ENCODE data around the gene OSBPL6. TPM values are rescaled to one million over a fixed set of nuclear protein-coding genes. Genes with fewer than 3 reads are reported as not detected.
"Not testable (repeated sequence)": the region's sequence is repeated elsewhere in the genome, so short reads cannot be mapped to it uniquely, and the experiment has no call there.

OSBPL6 gene
- total and polyA plus RNA-seq, 10 donors = 0.13 to 2.2 (median 1.4) TPM

DNA sequence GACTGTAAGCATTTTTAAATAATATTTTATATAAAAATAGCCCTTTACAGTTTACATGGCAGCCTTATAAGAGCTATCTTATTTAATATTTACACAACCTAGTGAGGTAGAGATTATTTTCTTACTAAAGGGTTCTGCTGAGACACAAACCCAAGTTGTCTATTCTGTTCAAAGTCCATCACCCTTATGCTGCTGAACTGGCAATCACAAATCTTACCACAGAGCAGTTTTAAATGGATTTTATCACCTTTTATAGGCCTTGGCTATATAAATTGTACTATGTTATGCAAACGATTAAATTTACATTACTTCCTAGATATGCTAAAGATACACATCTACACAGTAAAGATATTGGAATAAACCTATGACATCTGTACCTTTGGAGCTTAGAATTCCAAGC, 41.3 kb upstream of the OSBPL6 start:
- WGBS, 5 donors = 0 to 91% (median 48%) methylated on average over 1 of the region's 1 CpG

GRCh38 chr2:178153878-178154277, 40.4 kb upstream of the OSBPL6 start:
- not testable (repeated sequence) for H3K4me1 ChIP-seq
- 60 to 87% (median 76%) methylated on average over 1 of the region's 1 CpG for WGBS, 5 donors

More for the DNA sequence above, 41.3 kb upstream of the OSBPL6 start:
- TF ChIP-seq CTCF (IDR thresholded peaks at IDR 0.05 in 8 of 11, conservative IDR thresholded peaks at IDR 0.05 in 3 of 11) (no peak), POLR2AphosphoS5 (IDR thresholded peaks at IDR 0.05) (no peak), POLR2A (IDR thresholded peaks at IDR 0.05) (no peak)
- H3K27ac ChIP-seq = no peak overlapping the region
- peaks cover 0 to 17% (median 4%) of the 10 kb centered on the region in 8 donors for H3K9me3 ChIP-seq
- H3K4me3 ChIP-seq = no peak overlapping the region
- intact Hi-C loops (cut with DNase I; ENCODE audit: low total_unique reads) = no loop called here
- DNase-seq = no peak
- no peaks in the 10 kb centered on the region for H3K36me3 ChIP-seq
- peaks cover 0 to 17% (median 0%) of the 10 kb centered on the region in 7 donors for H3K27me3 ChIP-seq (replicated peaks in 1 of 7)
- H3K4me1 ChIP-seq = no peaks in the 10 kb centered on the region

GRCh38 chr2:178155524-178155923, 38.8 kb upstream of the OSBPL6 start:
- peaks cover 0 to 17% (median 4%) of the 10 kb centered on the region in 8 donors for H3K9me3 ChIP-seq
- H3K36me3 ChIP-seq = no peaks in the 10 kb centered on the region
- no peak for TF ChIP-seq CTCF (IDR thresholded peaks at IDR 0.05 in 8 of 11, conservative IDR thresholded peaks at IDR 0.05 in 3 of 11)
- TF ChIP-seq POLR2A (IDR thresholded peaks at IDR 0.05) = no peak
- TF ChIP-seq POLR2AphosphoS5 (IDR thresholded peaks at IDR 0.05) = no peak
- no peak for DNase-seq
- intact Hi-C loops (cut with DNase I; ENCODE audit: low total_unique reads) = no loop called here
- WGBS, 5 donors = 84 to 96% (median 90%) methylated on average over 1 of the region's 1 CpG
- no peaks in the 10 kb centered on the region for H3K4me1 ChIP-seq
- H3K27me3 ChIP-seq (replicated peaks in 1 of 7) = no peaks in the 10 kb centered on the region
- H3K27ac ChIP-seq = no peak overlapping the region
- H3K4me3 ChIP-seq = no peak overlapping the region

More at GRCh38 chr2:178153878-178154277, 40.4 kb upstream of the OSBPL6 start:
- peaks cover 0 to 17% (median 4%) of the 10 kb centered on the region in 8 donors for H3K9me3 ChIP-seq
- H3K27ac ChIP-seq; H3K36me3 ChIP-seq; H3K4me3 ChIP-seq; intact Hi-C loops (cut with DNase I; ENCODE audit: low total_unique reads); DNase-seq; H3K27me3 ChIP-seq (replicated peaks in 1 of 7): not testable (repeated sequence)

DNA sequence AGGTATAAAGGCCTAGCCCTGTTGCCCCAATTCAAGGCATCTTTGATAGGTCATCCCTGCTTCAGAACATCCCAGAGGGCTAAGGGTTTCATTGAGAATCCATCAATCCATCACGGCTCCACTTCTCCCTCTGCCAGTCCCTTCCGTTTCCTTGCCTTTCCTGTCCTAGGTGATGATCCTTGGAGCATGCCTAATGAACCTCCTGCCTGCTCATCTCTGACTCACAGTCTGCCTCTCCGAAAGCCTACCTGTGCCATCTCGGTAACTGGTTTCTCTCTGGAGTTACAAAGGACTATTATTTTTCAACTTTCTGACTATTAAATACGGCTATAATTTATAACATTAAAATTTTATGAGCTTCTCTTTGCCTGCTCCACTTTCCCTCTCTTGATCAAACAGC, 36.7 kb upstream of the OSBPL6 start:
- DNase-seq = no peak
- H3K4me3 ChIP-seq = no peak overlapping the region
- intact Hi-C loops (cut with DNase I; ENCODE audit: low total_unique reads) = no loop called here
- TF ChIP-seq POLR2AphosphoS5 (IDR thresholded peaks at IDR 0.05) = no peak
- no peak for TF ChIP-seq CTCF (IDR thresholded peaks at IDR 0.05 in 8 of 11, conservative IDR thresholded peaks at IDR 0.05 in 3 of 11)
- TF ChIP-seq POLR2A (IDR thresholded peaks at IDR 0.05) = no peak
- WGBS, 5 donors = 85 to 96% (median 90%) methylated on average over 5 of the region's 5 CpGs
- no peaks in the 10 kb centered on the region for H3K36me3 ChIP-seq
- H3K4me1 ChIP-seq = no peaks in the 10 kb centered on the region
- H3K27me3 ChIP-seq (replicated peaks in 1 of 7) = no peaks in the 10 kb centered on the region
- peaks cover 0 to 17% (median 4%) of the 10 kb centered on the region in 8 donors for H3K9me3 ChIP-seq
- H3K27ac ChIP-seq = no peak overlapping the region

GRCh38 chr2:178159966-178160365, 34.3 kb upstream of the OSBPL6 start:
- Histone ChIP-seq H3K36me3 (no peaks in the 10 kb centered on the region), H3K4me3 (no peak overlapping the region), H3K4me1 (no peaks in the 10 kb centered on the region), H3K9me3 (peaks cover 0 to 11% (median 2%) of the 10 kb centered on the region in 8 donors), H3K27ac (no peak overlapping the region), H3K27me3 (replicated peaks in 1 of 7) (no peaks in the 10 kb centered on the region)
- TF ChIP-seq POLR2A (IDR thresholded peaks at IDR 0.05) (no peak), POLR2AphosphoS5 (IDR thresholded peaks at IDR 0.05) (no peak), CTCF (IDR thresholded peaks at IDR 0.05 in 8 of 11, conservative IDR thresholded peaks at IDR 0.05 in 3 of 11) (no peak)
- DNase-seq = no peak
- intact Hi-C loops (cut with DNase I; ENCODE audit: low total_unique reads) = no loop called here
- whole genome bisulfite sequencing, 5 donors = 66 to 86% (median 75%) methylated on average over 1 of the region's 1 CpG
